NCI-H82 (cell line): Measurements from ENCODE around the gene FBXW8.
A peak's percentile ranks its signal among the peaks of the same experiment; 100 is the strongest.

ENCODE experiments used
- DNase-seq: peaks from one replicate; lab custom pipeline; 2025; lab: John Stamatoyannopoulos, UW

Gene FBXW8

GRCh38 chr12:117020536-117021220, 109.9 kb downstream of the FBXW8 start:
- no peak for DNase-seq

- no peak for DNase-seq
Observed at GRCh38 chr12:117022465-117022864, 111.7 kb downstream of the FBXW8 start.

DNA sequence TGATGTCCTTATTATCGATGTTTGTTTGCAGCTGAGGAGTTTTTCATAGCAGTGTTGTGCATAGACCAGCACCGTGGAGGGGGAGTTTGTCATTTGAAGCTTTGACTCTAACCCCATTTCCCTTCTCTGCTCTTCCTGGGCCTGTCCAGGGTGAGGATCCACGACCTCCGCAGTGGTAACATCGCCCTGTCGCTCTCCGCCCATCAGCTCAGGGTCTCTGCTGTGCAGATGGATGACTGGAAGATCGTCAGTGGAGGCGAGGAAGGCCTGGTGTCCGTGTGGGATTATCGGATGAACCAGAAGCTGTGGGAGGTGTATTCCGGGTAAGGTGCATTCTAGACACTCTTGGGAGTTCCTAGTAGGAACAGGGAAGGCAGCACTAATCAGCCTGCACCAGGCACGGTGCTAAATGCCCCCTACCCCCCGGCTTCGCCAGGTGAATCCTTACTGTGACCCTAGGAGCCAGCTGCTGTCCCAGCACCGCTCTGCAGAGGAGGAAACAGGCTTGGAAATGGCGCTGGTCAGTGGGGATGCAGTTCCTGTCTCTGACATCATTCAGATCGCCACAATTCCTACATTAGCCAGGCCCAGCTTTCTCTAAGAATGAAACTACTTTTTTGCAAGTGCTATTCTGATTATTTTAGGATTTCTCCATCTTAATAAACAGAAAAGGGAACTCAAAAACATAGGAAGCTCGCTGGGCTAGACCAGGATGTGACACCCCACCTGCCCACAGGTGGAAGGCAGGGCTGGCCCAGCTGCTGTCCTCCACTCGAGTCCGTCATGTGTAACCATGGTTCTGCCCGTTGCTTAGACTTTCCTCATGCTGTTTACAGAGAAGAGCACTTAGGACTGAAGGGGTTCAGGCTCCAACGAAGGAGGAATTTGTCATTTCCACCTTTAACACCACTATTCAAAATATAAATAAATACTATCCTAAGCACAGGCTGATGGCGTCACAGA, 113.5 kb downstream of the FBXW8 start:
- DNase-seq: no peak

DNA sequence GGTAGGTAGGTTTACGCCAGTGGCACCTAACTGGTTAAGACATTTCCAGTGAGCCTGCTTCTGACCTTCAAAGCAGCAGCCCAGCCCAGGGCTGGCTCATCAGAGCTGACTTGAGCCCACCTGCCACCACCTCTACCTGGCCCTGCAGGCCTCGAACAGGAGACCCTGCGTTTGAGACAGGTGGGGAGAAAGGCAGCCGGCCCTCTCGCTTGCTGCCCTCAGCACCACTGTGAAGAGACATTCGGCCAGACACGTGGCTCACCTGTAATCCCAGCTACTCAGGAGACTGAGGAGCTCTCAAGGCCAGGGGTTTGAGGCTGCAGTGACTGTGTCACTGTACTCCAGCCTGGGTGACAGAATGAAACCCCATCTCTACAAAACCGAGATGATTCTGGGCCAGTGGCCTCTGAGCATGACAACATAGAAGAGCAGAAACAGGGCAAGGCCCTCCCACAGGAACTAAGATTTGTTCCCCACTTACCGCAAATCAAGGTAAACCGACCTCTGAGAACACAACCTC, 114.3 kb downstream of the FBXW8 start:
- no peak for DNase-seq

DNA sequence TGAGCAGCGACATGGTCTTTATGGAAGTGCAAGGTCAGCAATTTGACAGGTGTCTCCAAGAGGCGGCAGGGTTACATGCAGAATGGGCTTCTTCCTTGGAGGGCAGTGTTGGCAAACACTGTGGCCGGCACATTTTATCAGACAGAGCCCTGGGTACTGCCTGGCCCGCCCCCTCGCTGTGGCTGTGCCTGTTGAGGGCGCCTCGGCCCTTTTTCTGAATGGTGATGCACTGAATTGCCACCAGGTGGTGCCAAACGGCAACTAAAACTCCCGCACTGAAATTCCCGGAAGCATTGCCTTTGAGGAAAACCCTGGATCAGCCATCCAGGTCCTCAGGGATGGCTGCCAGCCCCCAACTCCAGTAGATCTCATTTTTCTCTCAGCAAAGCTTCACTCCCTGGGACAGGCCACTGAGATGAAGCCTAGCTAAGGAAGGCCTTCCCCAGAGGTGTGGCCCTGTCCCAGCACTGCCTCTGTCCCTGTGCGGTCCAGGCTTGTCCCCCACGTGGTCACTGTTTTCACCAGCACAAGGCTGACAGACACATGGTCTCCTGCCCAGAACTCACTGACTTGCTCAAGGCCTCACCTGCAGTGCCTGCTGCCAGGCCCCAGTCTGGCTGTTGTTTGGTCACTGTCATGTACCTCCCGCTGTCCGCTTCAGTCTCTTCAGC, 114.9 kb downstream of the FBXW8 start:
- DNase-seq: peak; percentile 83

DNA sequence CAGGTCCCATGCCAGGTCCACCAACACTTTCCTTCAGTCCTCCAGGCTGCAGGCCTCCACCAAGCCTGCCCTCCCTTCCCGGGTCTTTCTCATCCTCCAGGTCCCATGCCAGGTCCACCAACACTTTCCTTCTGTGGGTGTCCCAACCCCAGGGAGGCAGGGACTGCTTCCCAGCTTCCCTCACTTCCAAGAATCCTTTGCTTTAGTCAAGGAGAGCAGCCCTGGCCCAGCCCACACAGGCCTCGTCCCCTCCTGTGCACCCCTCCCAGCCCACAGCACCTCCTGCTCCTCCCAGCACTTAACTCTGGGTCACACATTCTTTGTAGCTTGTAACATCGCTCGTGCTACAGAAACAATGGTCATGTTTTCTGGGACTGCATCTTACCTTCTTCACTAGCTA, 115.6 kb downstream of the FBXW8 start:
- no peak for DNase-seq

DNA sequence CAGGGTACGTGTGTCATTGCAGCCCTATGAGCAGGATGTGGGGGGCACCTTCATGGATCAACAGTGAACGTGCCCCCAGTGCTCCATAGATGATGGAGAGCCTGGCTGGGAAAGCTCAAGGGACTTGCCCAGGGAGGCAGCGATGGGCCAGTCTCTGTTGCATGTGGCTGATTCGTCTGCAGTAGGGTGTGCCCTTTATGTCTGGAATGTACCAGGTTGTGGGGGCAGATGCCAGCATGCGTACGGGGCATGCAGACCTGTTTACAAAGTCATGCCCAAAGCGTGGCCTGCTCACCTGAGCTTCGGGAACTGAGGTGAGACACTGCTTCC, 116.1 kb downstream of the FBXW8 start:
- DNase-seq: no peak

DNA sequence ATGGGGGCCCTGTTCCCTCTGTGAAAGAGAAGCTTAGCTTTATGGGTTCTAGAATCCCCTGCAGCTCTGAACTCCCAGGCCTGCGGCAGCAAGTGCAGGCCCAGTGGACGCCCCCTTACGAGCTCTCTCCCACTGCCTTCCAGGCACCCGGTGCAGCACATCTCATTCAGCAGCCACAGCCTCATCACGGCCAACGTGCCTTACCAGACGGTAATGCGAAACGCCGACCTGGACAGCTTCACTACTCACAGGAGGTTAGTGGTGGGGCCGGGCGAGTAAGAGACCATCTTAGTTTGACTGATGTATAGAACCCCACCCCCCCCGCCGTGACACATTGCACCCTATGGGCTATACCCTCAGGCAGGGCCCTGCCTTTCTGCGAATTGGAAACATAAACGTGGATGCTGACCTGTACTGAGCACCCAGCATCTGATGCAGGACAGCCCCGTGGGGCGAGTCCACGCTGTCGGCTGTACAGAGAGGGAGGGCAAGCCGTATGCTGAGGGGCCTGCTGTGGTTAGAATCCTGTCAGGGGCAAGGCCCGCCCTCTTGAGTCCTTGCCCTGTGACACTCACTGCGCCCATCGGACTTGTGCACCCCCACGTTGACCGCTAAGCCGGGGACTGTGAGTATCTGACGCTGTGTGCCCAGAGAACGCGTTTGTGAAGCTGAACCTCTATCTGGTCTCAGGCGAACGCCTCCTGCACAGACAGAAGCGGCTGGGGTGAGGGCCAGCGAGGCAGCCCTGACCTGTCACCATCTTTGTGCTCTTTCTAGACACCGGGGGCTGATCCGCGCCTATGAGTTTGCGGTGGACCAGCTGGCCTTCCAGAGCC, 116.7 kb downstream of the FBXW8 start:
- DNase-seq: no peak

DNA sequence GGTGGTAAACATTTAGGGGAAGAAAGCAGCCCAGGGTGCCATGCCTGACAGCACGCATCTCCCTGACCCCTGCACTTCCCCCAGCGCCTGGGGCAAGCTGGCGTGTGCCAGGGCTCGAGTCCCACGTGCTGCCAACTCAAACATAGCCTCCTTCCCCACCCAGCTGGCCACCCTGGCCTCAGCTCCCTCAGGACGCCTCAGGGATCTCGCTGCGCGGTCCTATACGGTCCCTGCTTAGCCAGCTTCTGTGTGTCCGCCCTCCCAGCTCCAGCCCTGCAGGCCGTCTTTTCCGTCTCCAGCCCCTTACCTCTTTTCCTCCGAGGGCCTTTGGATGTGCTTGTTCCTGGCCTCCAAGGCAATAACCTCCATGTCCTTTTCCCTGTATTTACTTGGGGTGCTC, 117.5 kb downstream of the FBXW8 start:
- no peak for DNase-seq

- no peak for DNase-seq
Observed at GRCh38 chr12:117030187-117030900, 119.6 kb downstream of the FBXW8 start.

- no peak for DNase-seq
Observed at GRCh38 chr12:117031843-117032592, 121.3 kb downstream of the FBXW8 start.

DNA sequence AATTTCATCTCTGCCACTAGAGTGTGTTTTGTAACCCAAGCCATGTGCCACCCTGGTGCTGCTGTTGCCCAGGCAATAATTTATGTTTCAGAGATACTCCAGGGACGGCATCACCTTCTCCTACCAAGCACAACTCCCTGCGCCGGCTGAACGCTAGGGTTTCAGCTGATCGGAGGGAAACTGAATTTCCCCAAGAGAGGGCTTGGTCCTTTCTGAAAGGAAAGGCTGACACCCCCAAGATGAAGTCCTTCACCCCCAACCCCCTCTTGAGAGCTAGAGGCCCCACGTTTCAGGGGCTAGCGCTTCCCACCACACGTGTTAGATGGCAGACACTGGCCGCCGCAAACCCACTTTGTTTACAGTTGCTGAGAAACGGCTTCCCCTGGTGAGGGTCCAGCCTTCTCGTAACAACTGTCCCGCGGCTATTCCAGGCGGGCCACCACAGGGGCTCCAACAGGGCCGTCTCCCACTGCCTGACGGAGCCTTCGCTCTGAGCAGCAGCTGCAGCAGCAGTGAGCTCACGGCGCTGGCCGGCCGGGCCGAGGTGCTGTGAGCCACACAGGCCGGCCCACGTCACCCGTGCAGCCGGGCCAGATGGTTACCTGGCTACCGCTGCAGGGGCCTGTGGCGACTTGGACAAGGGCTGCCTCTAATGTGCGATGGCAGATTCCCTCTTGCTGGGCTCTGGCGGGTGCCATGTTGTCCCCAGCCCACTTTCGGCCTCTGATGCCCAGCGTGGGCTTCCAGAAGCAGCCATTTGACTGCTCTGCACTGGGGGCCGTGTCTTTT, 122.0 kb downstream of the FBXW8 start:
- no peak for DNase-seq

GRCh38 chr12:117033382-117034221, 122.9 kb downstream of the FBXW8 start:
- peak; percentile 18 for DNase-seq

- no peak for DNase-seq
Observed at GRCh38 chr12:117034249-117034648, 123.5 kb downstream of the FBXW8 start.

DNA sequence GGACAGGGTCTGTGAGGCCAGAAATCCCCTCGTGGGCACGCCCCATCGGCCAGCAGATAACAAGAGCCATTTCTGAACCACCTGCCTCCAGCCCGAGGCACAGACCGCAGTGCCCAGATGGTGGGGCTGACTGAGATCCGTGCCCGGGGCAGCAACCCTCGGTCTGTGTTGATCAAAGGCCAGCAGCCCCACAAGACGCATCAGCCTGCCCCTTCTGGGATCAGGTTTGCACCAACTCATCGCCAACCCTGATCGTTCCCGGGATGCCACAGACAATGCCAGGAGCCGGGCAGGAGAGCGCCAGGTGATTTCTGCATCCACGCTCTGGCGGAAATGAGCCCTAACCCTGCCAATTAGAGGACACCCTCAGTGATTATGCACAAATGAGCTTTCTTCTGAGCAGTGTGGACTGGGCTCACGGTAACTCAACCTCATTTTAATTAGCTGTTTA, 124.0 kb downstream of the FBXW8 start:
- DNase-seq: no peak

GRCh38 chr12:117035287-117035686, 124.5 kb downstream of the FBXW8 start:
- no peak for DNase-seq

DNA sequence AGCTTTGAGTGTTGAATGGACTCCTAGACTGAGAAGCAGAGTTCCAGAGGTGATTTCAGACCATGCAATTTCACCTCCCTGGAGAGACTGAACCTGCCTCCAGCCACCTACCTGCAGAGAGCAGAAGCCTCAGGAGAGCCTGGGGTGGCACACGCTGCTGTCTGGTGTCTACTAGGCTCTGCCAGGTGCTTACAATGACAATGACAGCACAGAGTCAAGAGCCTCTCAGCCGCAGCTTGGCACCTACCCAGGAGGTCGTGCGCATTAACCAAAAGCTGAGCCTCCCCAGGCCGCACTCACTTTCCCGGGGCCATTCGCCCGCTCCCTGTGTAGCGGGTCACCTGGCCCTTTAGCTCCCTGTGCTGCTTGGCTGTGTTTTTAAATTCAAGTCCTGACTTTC, 125.3 kb downstream of the FBXW8 start:
- no peak for DNase-seq

- DNase-seq: no peak
Observed at GRCh38 chr12:117036547-117036946, 125.8 kb downstream of the FBXW8 start.
